H1 (cell line): ENCODE measurements around the gene STX12. TPM values are rescaled to one million over a fixed set of nuclear protein-coding genes. Genes with fewer than 3 reads are reported as not detected.

Source experiments
- CTCF ChIA-PET: fragments of 300-600 bp; sonication (Branson Sonifier 250); formaldehyde crosslinking; loops from one replicate; lab custom pipeline; 2021; ENCODE audit not compliant: partially characterized antibody; lab: Charles Lee
- POLR2A ChIA-PET: fragments of 300-600 bp; sonication (Branson Sonifier 250); formaldehyde crosslinking; loops from one replicate; lab custom pipeline; 2021; ENCODE audit warnings: inconsistent platforms; ENCODE audit not compliant: partially characterized antibody; lab: Charles Lee
- DNase-seq, 2 experiments: peaks; one replicate each; pipeline versions ENCODE4 v3.0.0 to v3.0.0-alpha.2; 2010 to 2022; ENCODE audit warnings: low spot score in 2 of 2, low read depth in 1 of 2, mixed read lengths in 1 of 2
- FAIRE-seq: peaks from 2 replicates; lab custom pipeline; 2011; peaks lifted over from hg19 to GRCh38; lab: Jason Lieb, UNC
- H2AFZ ChIP-seq: 2 replicates; pipeline ENCODE4 v1.8.1; 2012; ENCODE audit warnings: low read length, inconsistent platforms
- H2AK5ac ChIP-seq: 2 replicates; pipeline ENCODE4 v1.6.1; 2013; ENCODE audit warnings: low read depth, low read length
- H2BK120ac ChIP-seq: replicated peaks from 2 replicates; pipeline ENCODE3; 2013; ENCODE audit warnings: low read depth, low read length, inconsistent platforms
- H2BK12ac ChIP-seq: 2 replicates; pipeline ENCODE4 v1.6.1; 2013; ENCODE audit warnings: low read depth, low read length
- H2BK15ac ChIP-seq: 2 replicates; pipeline ENCODE4 v1.6.1; 2013; ENCODE audit warnings: low read length
- H2BK20ac ChIP-seq: 2 replicates; pipeline ENCODE4 v1.6.1; 2013; ENCODE audit warnings: low read length
- H2BK5ac ChIP-seq: 2 replicates; pipeline ENCODE4 v1.6.1; 2013; ENCODE audit warnings: low read depth, low read length
- H3K14ac ChIP-seq: 2 replicates; pipeline ENCODE4 v1.6.1; 2013; ENCODE audit warnings: inconsistent platforms; ENCODE audit not compliant: insufficient read length
- H3K18ac ChIP-seq: 2 replicates; pipeline ENCODE4 v1.6.1; 2013; ENCODE audit warnings: low read length; ENCODE audit errors: extremely low read depth
- H3K23ac ChIP-seq: 2 replicates; pipeline ENCODE4 v1.6.1; 2013; ENCODE audit warnings: inconsistent platforms; ENCODE audit not compliant: insufficient read length
- H3K23me2 ChIP-seq: 2 replicates; pipeline ENCODE4 v1.6.1; 2013; ENCODE audit warnings: low read depth, low read length
- H3K27ac ChIP-seq: 2 replicates; pipeline ENCODE4 v1.6.1; 2011; ENCODE audit warnings: low read depth, low read length, inconsistent platforms
- H3K27me3 ChIP-seq, 4 experiments: replicated peaks in 1 of 4; 1 replicate in 1 of 4; 2 replicates in 3 of 4; pipeline versions ENCODE4 v1.6.1 to v1.8.1; 2011 to 2013; ENCODE audit warnings: low read length in 3 of 4, mild to moderate bottlenecking in 3 of 4, inconsistent platforms in 2 of 4, mixed read lengths in 2 of 4, moderate library complexity in 1 of 4; ENCODE audit not compliant: control insufficient read depth in 3 of 4, insufficient read depth in 3 of 4; ENCODE audit errors: extremely low read depth in 1 of 4
- H3K36me3 ChIP-seq, 4 experiments: 2 replicates each; pipeline versions ENCODE4 v1.6.1 to v1.8.1; 2011 to 2013; ENCODE audit warnings: mild to moderate bottlenecking in 4 of 4, low read length in 3 of 4, moderate library complexity in 2 of 4, control low read depth in 1 of 4, inconsistent platforms in 1 of 4; ENCODE audit not compliant: insufficient read depth in 4 of 4, control insufficient read depth in 2 of 4
- H3K4ac ChIP-seq: replicated peaks from 2 replicates; pipeline ENCODE3; 2013; ENCODE audit warnings: low read length, low read depth, mixed read lengths, inconsistent platforms; ENCODE audit not compliant: insufficient read length
- H3K4me1 ChIP-seq, 4 experiments: replicated peaks in 1 of 4; 1 replicate in 1 of 4; 2 replicates in 3 of 4; pipeline versions ENCODE4 v1.6.1 to v1.8.1; 2011 to 2013; ENCODE audit warnings: low read length in 3 of 4, inconsistent platforms in 2 of 4, mixed read lengths in 1 of 4; ENCODE audit not compliant: insufficient read depth in 4 of 4, control insufficient read depth in 3 of 4
- H3K4me2 ChIP-seq, 2 experiments: 2 replicates each; pipeline versions ENCODE4 v1.6.1 to v1.8.1; 2011 to 2013; ENCODE audit warnings: low read depth in 2 of 2, low read length in 2 of 2, control low read depth in 1 of 2, inconsistent platforms in 1 of 2, mild to moderate bottlenecking in 1 of 2; ENCODE audit not compliant: insufficient read depth in 1 of 2
- H3K4me3 ChIP-seq, 4 experiments: fragments of 200-600, 300-600 bp in 1 of 4; sonication (generic), shearing (Covaris generic), sonication (Bioruptor Twin) in 1 of 4; 2 replicates each; pipeline versions ENCODE4 v1.5.1 to v1.8.1; 2011 to 2016; ENCODE audit warnings: low read length in 4 of 4, low read depth in 3 of 4, control low read depth in 2 of 4, inconsistent platforms in 2 of 4, mild to moderate bottlenecking in 2 of 4, mixed read lengths in 1 of 4, moderate library complexity in 1 of 4; ENCODE audit not compliant: insufficient read depth in 2 of 4; ENCODE audit errors: extremely low read depth in 1 of 4
- H3K56ac ChIP-seq: replicated peaks from 2 replicates; pipeline ENCODE3; 2013; ENCODE audit warnings: low read depth, mild to moderate bottlenecking, mixed read lengths, low read length, inconsistent platforms; ENCODE audit not compliant: insufficient read length
- H3K79me1 ChIP-seq: 2 replicates; pipeline ENCODE4 v1.6.1; 2013; ENCODE audit warnings: low read depth, low read length, control low read depth
- H3K79me2 ChIP-seq, 2 experiments: 2 replicates each; pipeline versions ENCODE4 v1.6.1 to v1.8.1; 2012 to 2013; ENCODE audit warnings: low read length in 2 of 2, mild to moderate bottlenecking in 2 of 2, inconsistent platforms in 1 of 2; ENCODE audit not compliant: insufficient read depth in 2 of 2, control insufficient read depth in 1 of 2
- H3K9ac ChIP-seq, 4 experiments: replicated peaks in 1 of 4; 1 replicate in 1 of 4; 2 replicates in 3 of 4; pipeline versions ENCODE4 v1.6.1 to v1.8.1; 2011 to 2013; ENCODE audit warnings: low read depth in 3 of 4, low read length in 3 of 4, control low read depth in 2 of 4, mild to moderate bottlenecking in 2 of 4, moderate library complexity in 2 of 4, inconsistent platforms in 1 of 4; ENCODE audit errors: extremely low read depth in 1 of 4
- H3K9me3 ChIP-seq, 2 experiments: 2 replicates each; pipeline versions ENCODE4 v1.6.1 to v1.8.1; 2012 to 2013; ENCODE audit warnings: mild to moderate bottlenecking in 2 of 2, moderate library complexity in 2 of 2, control low read depth in 1 of 2, inconsistent platforms in 1 of 2, low read depth in 1 of 2, low read length in 1 of 2, mixed read lengths in 1 of 2; ENCODE audit not compliant: insufficient read depth in 2 of 2
- H4K20me1 ChIP-seq, 2 experiments: replicated peaks in 1 of 2; 2 replicates each; pipeline versions ENCODE3 to v1.8.1; 2011 to 2013; ENCODE audit warnings: inconsistent platforms in 2 of 2, low read length in 2 of 2, mild to moderate bottlenecking in 1 of 2; ENCODE audit not compliant: insufficient read depth in 2 of 2, control insufficient read depth in 1 of 2
- H4K5ac ChIP-seq: 2 replicates; pipeline ENCODE4 v1.6.1; 2013; ENCODE audit warnings: low read length, low read depth, mixed read lengths, inconsistent platforms; ENCODE audit not compliant: insufficient read length
- H4K8ac ChIP-seq: 2 replicates; pipeline ENCODE4 v1.8.0; 2013; ENCODE audit warnings: mild to moderate bottlenecking, moderate library complexity, low read length, inconsistent platforms; ENCODE audit not compliant: insufficient read depth; ENCODE audit errors: extremely low read depth
- H4K91ac ChIP-seq: replicated peaks from 2 replicates; pipeline ENCODE3; 2013; ENCODE audit warnings: low read length, mixed read lengths, inconsistent platforms; ENCODE audit not compliant: insufficient read length
- CREB1 ChIP-seq: IDR thresholded peaks from 2 replicates; pipeline ENCODE4 v1.6.1; 2012; ENCODE audit warnings: inconsistent platforms
- KDM4A ChIP-seq: IDR thresholded peaks from one replicate; pipeline ENCODE4 v1.7.1; 2012; ENCODE audit warnings: low read depth, mild to moderate bottlenecking, moderate library complexity, low read length, inconsistent platforms; ENCODE audit not compliant: severe bottlenecking
- PHF8 ChIP-seq: fragments of 200-600 bp; sonication (generic); conservative IDR thresholded peaks from 2 replicates; pipeline ENCODE4 v1.7.1; 2012; ENCODE audit warnings: low read depth, mild to moderate bottlenecking, inconsistent platforms, low read length, moderate library complexity
- POLR2A ChIP-seq, 2 experiments: IDR thresholded peaks; 1 replicate in 1 of 2; 2 replicates in 1 of 2; pipeline ENCODE4 v1.6.1; 2011; ENCODE audit warnings: low read depth in 2 of 2, low read length in 2 of 2, mild to moderate bottlenecking in 2 of 2; ENCODE audit errors: control extremely low read depth in 1 of 2
- RNF2 ChIP-seq: fragments of 200-900, 300-1000 bp; sonication (generic); IDR thresholded peaks from 2 replicates; pipeline ENCODE4 v1.7.1; 2016; ENCODE audit warnings: borderline replicate concordance, low read depth, mild to moderate bottlenecking, antibody characterized with exemption, low read length; ENCODE audit not compliant: poor library complexity, severe bottlenecking; ENCODE audit errors: missing control alignments
- WGBS, 2 experiments: shearing (Covaris generic) in 1 of 2; methylation state at CpG; one replicate each; pipeline versions ENCODE4 v1.1.6 to v1.1.7; 2013 to 2015; ENCODE audit warnings: low lambda C conversion rate in 2 of 2, mixed read lengths in 2 of 2, inconsistent platforms in 1 of 2, low coverage in 1 of 2, missing lambda C conversion rate in 1 of 2; ENCODE audit not compliant: insufficient replicate concordance in 2 of 2, insufficient coverage in 1 of 2, insufficient read length in 1 of 2; ENCODE audit errors: extremely low coverage in 1 of 2, missing lambda C conversion rate in 1 of 2; 5-methylcytosine and 5-hydroxymethylcytosine counted together
- polyA plus RNA-seq, 7 experiments: library from polyadenylated mRNA; depleted of rRNA in 3 of 7; stranded (reverse) in 5 of 7; unstranded in 2 of 7; fragments of >200 nt in 5 of 7; fragments of 200-250 nt in 2 of 7; gene quantifications; 1 replicate in 5 of 7; 2 replicates in 1 of 7; 4 replicates in 1 of 7; pipeline versions ENCODE4 v1.2.1 to v1.2.3, GENCODE V29; 2011 to 2013; ENCODE audit warnings: missing spikeins in 2 of 7, mixed read lengths in 2 of 7
- total RNA-seq: library from RNA; stranded (reverse); fragmentation: NEBNext Ultra II Directional; extraction: Animal tissue kit (Norgen Biotek cat#: 25700); gene quantifications from 2 replicates; pipeline ENCODE4 v1.2.1, GENCODE V29; 2021
- TF ChIP-seq, protein P1 (sequence below), 3 experiments: IDR thresholded peaks; 1 replicate in 2 of 3; 2 replicates in 1 of 3; pipeline versions ENCODE4 v1.5.1 to v1.6.1; 2011; ENCODE audit warnings: low read length in 3 of 3, mild to moderate bottlenecking in 3 of 3, inconsistent platforms in 2 of 3, low read depth in 1 of 3, moderate library complexity in 1 of 3; ENCODE audit not compliant: insufficient read depth in 1 of 3; ENCODE audit errors: control extremely low read depth in 1 of 3

STX12 gene
- total and polyA plus RNA-seq, 2 of the 8 experiments (the other 6 are each of a cell fraction or from before 2014, with no cell fraction given), result 3.7 to 11.0 TPM

DNA sequence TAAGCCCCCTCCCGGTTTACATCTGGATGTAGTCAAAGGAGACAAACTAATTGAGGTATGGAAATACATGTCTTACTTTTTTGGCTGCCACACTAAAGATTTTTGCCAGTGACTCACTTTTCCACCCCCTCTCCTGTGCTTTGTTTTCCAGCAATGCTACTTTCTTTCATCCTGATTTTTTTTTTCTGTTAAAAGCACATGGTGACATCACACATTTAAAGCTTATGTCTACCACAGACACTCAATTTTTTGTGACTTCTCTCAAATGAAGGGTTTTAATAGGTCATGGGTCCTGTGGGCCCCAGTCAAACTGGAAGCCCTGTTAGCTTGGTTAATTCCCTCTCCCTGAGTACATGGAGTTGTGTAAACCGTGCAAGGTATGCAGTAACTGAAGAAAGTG, 59.7 kb downstream of the STX12 start:
- H3K27me3 ChIP-seq, result no peaks in the 10 kb centered on the region
- H2BK20ac ChIP-seq, result no peak overlapping the region
- no peak overlapping the region for H2AFZ ChIP-seq
- ChIA-PET CTCF (interaction anchor here (0.6 kb wide), 1 partner anchor 45 kb away, joined by 3 read pairs; no protein-coding TSS in a partner anchor), POLR2A (interaction anchor here (1.0 to 3.3 kb wide), 2 partner anchors 9 to 161 kb away, joined by 3 to 14 read pairs; partner anchors contain the start of gene IFI6)
- no peak overlapping the region for H3K4ac ChIP-seq
- H3K9ac ChIP-seq, result no peak overlapping the region
- H3K4me2 ChIP-seq, result no peak overlapping the region; a peak in 1 of 4 replicates
- H4K8ac ChIP-seq, result no peak overlapping the region
- no peaks in the 10 kb centered on the region for H4K20me1 ChIP-seq
- no peak overlapping the region for H3K14ac ChIP-seq
- no peak overlapping the region for H2BK120ac ChIP-seq
- no peak overlapping the region for H3K4me3 ChIP-seq
- 0 out of 2 replicates have a peak, but pooled peaks cover 2% of the 10 kb centered on the region for H3K79me1 ChIP-seq
- H2BK12ac ChIP-seq, result no peak overlapping the region
- no peak overlapping the region for H2BK5ac ChIP-seq
- H3K36me3 ChIP-seq, result peaks cover 5 to 24% (median 10%) of the 10 kb centered on the region in 4 experiments; a peak in 6 of 8 replicates
- H2AK5ac ChIP-seq, result no peak overlapping the region
- DNase-seq (no peak), FAIRE-seq (no peak)
- no peak overlapping the region for H3K56ac ChIP-seq
- H3K9me3 ChIP-seq, result no peaks in the 10 kb centered on the region
- no peak overlapping the region for H3K27ac ChIP-seq
- no peaks in the 10 kb centered on the region; a peak in 2 of 7 replicates for H3K4me1 ChIP-seq
- H3K79me2 ChIP-seq, result peaks cover 17 to 58% of the 10 kb centered on the region in 2 experiments
- H4K5ac ChIP-seq, result no peak overlapping the region
- 94% methylated on average over 2 of the region's 2 CpGs; no CpG with 5 or more reads in 1 of the 2 experiments for WGBS, 2 experiments
- TF ChIP-seq KDM4A (no peak), CREB1 (no peak), RNF2 (no peak), POLR2A (IDR thresholded peaks at IDR 0.05; ENCODE audit: control extremely low read depth in 1 of 2, low read depth in 2 of 2, low read length in 2 of 2) (no peak), PHF8 (no peak)
- TF ChIP-seq, protein P1, sequence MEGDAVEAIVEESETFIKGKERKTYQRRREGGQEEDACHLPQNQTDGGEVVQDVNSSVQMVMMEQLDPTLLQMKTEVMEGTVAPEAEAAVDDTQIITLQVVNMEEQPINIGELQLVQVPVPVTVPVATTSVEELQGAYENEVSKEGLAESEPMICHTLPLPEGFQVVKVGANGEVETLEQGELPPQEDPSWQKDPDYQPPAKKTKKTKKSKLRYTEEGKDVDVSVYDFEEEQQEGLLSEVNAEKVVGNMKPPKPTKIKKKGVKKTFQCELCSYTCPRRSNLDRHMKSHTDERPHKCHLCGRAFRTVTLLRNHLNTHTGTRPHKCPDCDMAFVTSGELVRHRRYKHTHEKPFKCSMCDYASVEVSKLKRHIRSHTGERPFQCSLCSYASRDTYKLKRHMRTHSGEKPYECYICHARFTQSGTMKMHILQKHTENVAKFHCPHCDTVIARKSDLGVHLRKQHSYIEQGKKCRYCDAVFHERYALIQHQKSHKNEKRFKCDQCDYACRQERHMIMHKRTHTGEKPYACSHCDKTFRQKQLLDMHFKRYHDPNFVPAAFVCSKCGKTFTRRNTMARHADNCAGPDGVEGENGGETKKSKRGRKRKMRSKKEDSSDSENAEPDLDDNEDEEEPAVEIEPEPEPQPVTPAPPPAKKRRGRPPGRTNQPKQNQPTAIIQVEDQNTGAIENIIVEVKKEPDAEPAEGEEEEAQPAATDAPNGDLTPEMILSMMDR (IDR thresholded peaks at IDR 0.05; ENCODE audit: control extremely low read depth in 1 of 3, insufficient read depth in 1 of 3, low read depth in 1 of 3, low read length in 3 of 3), result no peak
- H3K18ac ChIP-seq, result no peak overlapping the region
- H4K91ac ChIP-seq, result no peak overlapping the region
- H2BK15ac ChIP-seq, result no peak overlapping the region
- H3K23me2 ChIP-seq, result peaks cover 4% of the 10 kb centered on the region; the same call in 1 of the 2 replicates
- H3K23ac ChIP-seq, result no peak overlapping the region
